NCI-H1694 (cell line): ENCODE data around the gene MT1HL1.
"Not testable (repeated sequence)": the region's sequence is repeated elsewhere in the genome, so short reads cannot be mapped to it uniquely, and the experiment has no call there.

ENCODE experiments used
- DNase-seq: peaks from one replicate; lab custom pipeline; 2025; lab: John Stamatoyannopoulos, UW

MT1HL1 gene

GRCh38 chr1:237016626-237017025 is 12.4 kb upstream of the MT1HL1 start:
- DNase-seq: no peak

DNA sequence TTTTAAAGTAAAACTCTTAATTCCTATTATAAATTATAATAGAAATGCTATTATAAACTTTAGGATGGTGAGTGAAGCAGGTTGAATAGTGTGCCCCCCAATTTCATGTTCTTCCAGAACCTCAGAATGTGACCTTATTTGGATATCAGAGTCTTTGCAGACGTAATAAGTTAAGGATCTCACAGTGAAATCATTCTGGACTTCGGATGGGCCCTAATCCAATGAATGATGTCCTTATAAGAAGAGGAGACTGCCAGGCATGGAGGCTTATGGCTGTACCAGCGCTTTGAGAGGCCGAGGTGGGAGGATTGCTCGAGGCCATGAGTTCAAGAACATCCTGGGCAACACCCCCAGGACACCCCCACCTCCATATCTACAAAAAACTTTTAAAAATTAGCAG is 9.4 kb upstream of the MT1HL1 start:
- DNase-seq: no peak

DNA sequence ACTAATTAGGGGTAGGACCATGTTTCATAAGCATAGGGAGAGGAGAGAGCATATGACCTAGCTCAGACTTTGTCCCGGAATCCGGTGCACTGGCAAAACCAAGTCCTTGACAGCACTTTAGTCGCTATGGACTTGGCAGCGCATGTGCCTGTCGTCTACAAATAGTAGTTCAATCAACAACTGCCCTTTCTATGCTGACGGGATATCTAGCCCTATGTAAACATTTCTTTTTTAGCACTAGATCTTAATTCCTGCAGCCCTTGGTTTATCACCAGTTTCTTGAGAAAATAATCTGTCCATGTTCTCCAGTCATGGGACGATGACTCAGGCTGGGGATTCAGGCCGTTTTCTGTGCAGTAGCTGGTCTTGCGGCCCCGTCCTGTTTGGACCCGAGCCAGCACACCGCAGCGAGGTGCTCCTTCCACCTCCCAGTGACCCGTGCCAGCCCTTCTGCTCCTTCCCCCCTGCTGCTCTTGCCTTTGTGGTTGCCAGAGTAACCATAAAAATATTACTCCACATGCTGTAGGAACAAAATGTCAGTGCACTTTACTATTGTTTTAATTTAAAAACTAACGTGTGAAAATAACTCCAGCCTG is 8.6 kb upstream of the MT1HL1 start:
- DNase-seq: no peak

GRCh38 chr1:237012361-237012760 is 8.1 kb upstream of the MT1HL1 start:
- no peak for DNase-seq

DNA sequence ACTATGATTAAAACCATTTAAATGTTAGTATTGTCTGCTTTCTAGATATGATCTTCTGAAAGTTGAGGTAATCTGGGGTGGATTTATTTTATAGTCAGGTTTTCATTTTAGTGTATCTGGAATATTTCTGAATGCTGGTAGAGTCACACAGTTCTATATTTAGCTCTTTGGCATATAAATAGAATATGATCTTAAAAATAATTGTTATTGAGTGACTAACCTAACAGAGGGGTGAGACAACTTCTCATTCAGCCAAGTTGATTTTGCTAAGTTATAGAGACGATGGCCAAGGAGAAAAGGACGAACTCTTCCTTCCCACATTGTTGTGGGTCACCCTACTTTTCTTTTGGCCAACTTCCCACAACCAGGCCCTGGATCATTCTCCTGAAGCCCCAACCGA is 7.2 kb upstream of the MT1HL1 start:
- no peak for DNase-seq

DNA sequence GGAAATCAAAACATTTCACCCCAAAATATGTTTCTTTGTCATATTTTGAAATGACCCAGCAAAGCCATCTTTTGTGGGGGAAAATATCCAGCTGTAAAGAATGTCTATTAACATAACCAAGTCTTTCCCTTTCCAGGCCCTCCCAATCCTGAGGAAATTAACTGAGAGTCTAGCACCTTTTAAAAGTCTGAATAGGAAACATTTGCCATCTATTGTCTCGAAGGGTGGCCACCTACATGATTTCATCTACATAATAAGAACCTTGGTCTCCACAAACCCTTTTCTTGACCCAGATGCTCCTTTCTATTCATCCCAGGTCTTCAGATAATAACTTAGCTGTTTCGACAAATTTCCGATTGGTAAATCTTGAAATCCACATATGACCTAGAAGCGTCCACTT is 5.4 kb upstream of the MT1HL1 start:
- no peak for DNase-seq

DNA sequence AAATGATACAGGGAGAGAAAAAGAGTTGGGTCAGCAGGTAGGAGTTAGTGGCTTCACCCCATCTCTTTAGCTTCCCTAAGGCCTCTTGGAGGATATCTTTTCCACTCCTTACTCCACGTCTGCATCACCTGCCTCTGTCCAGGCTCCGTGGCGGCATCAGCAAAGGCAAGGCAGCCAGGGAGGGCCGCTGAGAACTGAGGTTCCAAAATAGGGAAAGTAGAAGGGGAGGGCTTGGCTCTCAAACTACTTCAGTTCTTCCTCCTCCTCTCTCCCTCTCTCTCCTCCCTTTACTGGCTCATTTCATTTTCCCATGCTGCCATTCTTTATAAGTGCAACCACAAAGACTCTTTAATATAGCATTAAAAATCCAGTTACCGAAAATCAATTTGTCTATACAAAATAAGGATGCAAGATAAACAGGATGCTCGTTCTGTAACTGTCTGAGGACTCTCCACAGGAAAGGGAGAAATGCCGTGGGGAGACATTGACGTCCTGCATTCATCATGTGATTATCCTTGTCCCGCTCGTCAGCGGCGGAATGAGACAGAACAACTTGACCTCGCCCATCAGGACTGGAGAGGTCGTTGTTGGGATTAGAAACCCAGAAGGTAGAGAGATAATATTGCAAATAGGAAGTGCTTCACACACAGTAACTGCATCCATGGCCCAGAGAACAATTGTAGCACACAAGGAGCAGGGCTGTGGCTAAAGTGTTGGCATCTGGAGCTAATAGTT is 3.1 kb upstream of the MT1HL1 start:
- DNase-seq: no peak

- DNase-seq: no peak
Measured at GRCh38 chr1:237005674-237006073, 1.4 kb upstream of the MT1HL1 start.

DNA sequence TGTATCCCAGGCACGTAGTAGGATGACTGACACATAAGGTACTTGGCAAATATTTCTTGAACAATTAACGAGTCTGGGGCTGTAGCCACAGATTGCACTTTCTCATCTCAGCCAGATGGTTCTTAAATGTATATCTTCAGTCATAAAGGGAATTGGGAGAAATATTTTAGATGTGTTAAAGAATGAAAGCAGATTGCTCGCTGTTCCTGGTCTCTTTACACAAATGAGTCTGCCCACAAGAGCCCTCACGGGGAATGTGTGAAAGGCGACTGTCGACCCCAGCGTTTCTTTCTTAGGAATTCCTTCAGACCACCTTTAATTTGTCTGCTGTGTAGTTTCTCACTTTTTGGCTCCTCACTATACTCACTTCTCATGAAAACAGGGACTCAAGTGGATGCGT is 725 bp downstream of the MT1HL1 start:
- no peak for DNase-seq

- no peak for DNase-seq
Measured at GRCh38 chr1:237000191-237000590, 4.0 kb downstream of the MT1HL1 start.

GRCh38 chr1:236998546-236998945 is 5.7 kb downstream of the MT1HL1 start:
- no peak for DNase-seq

DNA sequence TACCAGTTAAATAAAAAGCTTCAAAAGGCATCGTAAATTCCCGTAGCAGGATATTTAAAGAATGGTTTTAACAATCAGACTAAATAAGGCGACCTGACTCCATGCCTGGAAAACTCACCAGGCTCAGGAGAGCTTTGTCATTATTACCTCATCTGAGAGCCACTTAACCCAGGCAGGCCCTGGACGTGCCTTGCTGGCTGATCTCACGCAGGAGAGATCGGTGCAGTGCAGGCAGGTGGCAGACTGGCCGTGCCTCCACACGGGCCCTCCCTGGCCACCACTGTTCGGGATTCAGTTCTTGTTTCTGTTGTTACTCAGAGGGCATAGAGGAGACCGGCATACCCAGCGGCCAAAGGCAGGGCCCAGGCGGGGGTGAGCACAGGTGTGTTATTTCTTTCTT is 6.4 kb downstream of the MT1HL1 start:
- no peak for DNase-seq

DNA sequence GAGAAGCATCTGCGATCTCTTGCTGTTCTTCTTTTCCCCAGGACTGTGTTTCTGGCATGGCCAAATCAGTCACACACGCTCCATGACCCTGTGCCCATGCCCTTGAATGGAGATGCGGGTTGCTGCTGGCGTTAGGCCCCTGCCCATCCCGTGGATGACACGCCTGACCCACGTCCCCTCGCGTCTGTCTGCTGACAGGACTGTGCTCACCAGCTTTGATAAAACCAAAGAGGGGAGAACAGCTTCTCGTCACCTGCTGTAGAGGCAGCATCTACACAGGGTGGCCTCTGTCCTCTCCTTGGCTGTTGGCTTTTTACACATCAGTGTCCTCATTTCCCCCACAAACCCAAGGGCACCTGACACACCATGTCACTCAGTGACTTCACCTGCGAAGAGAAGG is 6.9 kb downstream of the MT1HL1 start:
- DNase-seq: no peak

GRCh38 chr1:236994450-236994849 is 9.8 kb downstream of the MT1HL1 start:
- DNase-seq: no peak

- no peak for DNase-seq
Measured at GRCh38 chr1:236992449-236992848, 11.8 kb downstream of the MT1HL1 start.

GRCh38 chr1:236990052-236990445 is 14.2 kb downstream of the MT1HL1 start:
- no peak for DNase-seq

DNA sequence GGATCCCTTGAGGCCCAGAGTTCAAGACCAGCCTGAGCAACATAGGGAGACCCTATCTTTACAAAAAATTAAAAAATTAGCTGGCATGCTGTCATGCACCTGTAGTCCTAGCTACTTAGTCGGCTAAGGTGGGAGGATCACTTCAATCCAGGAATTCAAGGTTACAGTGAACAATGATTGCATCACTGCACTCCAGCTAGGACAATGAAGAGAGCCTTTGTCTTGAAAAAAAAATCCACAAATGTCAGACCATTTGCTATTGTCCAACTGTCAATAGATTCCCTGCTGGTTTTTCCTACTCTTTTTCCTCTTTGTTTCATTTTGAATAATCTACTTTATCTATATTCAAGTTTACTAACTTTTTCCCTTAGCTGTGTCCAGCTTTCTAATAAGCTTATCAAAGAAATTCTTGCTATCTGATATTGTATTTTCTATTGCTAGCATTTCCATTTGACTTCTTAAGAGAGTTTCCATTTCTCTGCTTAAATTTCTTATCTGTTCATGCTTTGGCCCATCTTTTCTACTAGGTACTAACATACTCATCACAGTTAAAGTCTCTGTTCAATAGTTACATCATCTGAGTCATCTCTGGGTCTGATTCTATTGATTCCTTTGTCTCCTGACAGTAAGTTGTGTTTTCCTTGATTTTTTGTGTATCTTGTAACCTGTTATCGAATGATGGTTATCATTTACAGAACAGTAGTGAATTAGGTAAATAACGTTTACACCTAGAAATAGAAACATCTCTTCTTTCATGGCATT is 14.8 kb downstream of the MT1HL1 start:
- no peak for DNase-seq

DNA sequence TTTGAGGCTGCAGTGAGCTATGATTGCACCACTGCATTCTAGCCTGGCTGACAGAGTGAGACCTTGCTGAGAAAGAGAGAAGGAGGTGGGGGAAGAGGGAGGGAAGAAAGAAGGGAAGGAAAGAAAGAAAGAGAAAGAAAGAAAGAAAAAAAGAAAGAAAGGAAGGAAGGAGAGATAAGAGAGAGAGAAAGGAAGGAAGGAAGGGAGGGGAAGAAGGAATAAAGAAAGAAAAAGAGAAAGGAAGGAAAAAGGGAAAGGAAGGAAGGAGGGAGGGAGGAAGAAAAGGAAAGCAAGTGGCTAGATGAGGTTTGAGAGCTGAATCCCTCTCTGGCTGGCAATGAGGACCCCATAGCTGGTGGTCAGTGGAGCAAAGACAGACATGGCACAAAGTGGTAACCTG is 20.4 kb downstream of the MT1HL1 start:
- DNase-seq: no peak

- DNase-seq: peak; percentile 22
Measured at GRCh38 chr1:236982380-236982779, 21.9 kb downstream of the MT1HL1 start.

DNA sequence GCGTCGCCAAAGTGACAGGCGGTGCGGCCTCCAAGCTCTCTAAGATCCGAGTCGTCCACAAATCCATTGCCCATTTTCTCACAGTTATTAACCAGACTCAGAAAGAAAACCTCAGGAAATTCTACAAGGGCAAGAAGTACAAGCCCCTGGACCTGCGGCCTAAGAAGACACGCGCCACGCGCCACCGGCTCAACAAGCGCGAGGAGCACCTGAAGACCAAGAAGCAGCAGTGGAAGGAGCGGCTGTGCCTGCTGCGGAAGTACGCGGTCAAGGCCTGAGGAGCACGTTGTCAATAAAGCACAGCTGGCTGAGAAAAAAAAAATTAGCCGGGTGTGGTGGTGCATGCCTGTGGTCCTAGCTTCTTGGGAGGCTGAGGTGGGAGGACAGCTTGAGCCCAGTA is 22.8 kb downstream of the MT1HL1 start:
- DNase-seq: not testable (repeated sequence)

GRCh38 chr1:236980673-236981072 is 23.6 kb downstream of the MT1HL1 start:
- no peak for DNase-seq

- DNase-seq: no peak
Measured at GRCh38 chr1:236979149-236979900, 24.9 kb downstream of the MT1HL1 start.

GRCh38 chr1:236978740-236979139 is 25.5 kb downstream of the MT1HL1 start:
- DNase-seq: no peak
